GM12891 (cell line): ENCODE data around the gene GTPBP1.

ENCODE experiments used
- PAX5 ChIP-seq: IDR thresholded peaks from 2 replicates; pipeline ENCODE4 v1.6.1; 2011; ENCODE audit warnings: low read length, moderate library complexity, mild to moderate bottlenecking; ENCODE audit not compliant: insufficient read depth, severe bottlenecking
- POLR2A ChIP-seq: IDR thresholded peaks from 2 replicates; pipeline ENCODE4 v1.6.1; 2011; ENCODE audit warnings: low read depth, low read length, control low read depth
- POLR2AphosphoS5 ChIP-seq: IDR thresholded peaks from 2 replicates; pipeline ENCODE4 v1.6.1; 2011; ENCODE audit warnings: low read depth, low read length, control low read depth
- POU2F2 ChIP-seq: IDR thresholded peaks from 2 replicates; pipeline ENCODE4 v1.6.1; 2011; ENCODE audit warnings: low read depth, mild to moderate bottlenecking, control low read depth, low read length, moderate library complexity
- SPI1 ChIP-seq: IDR thresholded peaks from 2 replicates; pipeline ENCODE4 v1.6.1; 2011; ENCODE audit warnings: low read depth, low read length, control low read depth
- TAF1 ChIP-seq: IDR thresholded peaks from 2 replicates; pipeline ENCODE4 v1.6.1; 2011; ENCODE audit warnings: low read depth, low read length, control low read depth

GRCh38 chr22:38767313-38767712 lies 61.6 kb downstream of the GTPBP1 start:
- TF ChIP-seq POLR2A (no peak), POLR2AphosphoS5 (no peak), SPI1 (no peak), POU2F2 (no peak), PAX5 (no peak), TAF1 (no peak)
